NCI-H2107 treated with DMSO at 0.1 percent for 48 hours (cell line): ENCODE results near the gene ATXN2.

ENCODE experiments used
- DNase-seq: peaks from one replicate; lab custom pipeline; 2025; ENCODE audit not compliant: unreplicated experiment; lab: John Stamatoyannopoulos, UW

Gene ATXN2

DNA sequence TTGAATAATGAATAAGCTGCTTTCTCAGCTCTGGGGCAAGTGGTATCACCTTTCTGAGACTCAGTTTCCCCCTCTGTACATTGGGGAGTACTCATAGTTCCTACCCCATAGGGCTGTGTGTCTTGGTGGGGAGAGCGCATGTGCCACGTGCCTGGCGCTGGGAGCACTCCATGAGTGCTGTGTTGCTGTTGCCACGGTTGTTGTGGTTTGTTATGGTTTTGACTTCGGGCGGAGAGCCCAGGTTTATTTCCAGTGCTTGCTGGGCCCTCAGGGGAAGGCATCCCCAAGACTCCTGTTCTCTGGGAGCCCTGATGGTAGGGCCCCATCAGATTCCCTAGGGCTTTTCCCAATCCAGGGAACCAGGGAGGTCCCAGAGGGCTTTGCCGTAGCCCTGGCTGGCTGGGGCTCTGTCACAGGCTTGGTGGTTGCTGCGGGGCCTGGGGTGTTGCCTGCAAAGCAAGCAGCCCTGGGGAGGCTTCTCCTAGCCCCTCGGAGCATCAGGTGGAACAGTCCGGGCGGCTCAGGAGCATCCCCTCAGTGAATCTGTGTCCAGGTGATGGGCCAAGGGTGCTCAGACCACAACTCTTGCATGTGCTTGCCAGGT is 174.8 kb downstream of the ATXN2 start:
- DNase-seq: peak; percentile 22

DNA sequence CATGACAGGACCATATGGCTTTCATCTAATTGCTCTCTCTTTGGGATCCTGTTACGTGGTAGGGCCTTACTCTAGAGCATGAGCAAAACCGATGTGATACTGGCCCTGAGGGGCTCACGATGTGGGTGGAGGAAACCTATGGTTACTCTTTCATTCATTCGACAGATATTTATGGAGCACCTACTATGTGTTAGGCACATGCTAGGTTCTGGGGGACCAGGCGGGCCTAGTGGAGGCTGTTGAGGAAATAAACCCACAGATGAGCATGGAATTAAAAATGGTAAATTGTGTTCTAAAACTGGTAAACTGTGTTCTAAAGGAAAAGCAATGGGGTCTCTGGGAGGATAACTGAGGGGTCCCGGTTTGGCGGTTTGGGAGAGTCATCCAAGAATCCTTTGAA is 178.6 kb downstream of the ATXN2 start:
- DNase-seq: no peak

DNA sequence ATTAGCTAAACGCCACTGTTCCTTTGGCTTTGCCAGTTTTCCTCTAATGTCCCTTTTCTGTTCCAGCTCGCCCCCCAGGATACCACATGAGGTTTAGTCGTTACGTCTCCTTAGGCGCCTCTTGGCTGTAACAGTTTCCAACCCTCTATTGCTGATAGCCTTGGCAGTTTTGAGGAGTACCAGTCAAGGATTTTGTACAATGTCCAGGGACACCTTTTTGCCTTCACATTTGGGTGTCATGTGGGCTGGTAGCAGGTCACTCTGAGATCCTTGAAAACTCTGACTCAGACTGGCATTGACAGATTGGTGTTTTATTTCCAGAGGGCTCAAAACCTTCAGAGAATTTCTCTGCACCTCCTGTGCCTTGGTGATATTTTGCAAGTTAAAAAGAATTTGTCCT is 179.3 kb downstream of the ATXN2 start:
- DNase-seq: no peak

DNA sequence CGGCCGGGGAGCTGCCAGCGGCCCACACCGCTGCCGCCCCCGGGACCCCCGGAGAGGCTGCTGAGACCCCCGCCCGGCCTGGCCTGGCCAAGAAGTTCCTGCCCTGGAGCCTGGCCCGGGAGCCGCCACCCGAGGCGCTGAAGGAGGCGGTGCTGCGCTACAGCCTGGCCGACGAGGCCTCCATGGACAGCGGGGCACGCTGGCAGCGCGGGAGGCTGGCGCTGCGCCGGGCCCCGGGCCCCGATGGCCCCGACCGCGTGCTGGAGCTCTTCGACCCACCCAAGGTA is 180.6 kb downstream of the ATXN2 start:
- DNase-seq: no peak

DNA sequence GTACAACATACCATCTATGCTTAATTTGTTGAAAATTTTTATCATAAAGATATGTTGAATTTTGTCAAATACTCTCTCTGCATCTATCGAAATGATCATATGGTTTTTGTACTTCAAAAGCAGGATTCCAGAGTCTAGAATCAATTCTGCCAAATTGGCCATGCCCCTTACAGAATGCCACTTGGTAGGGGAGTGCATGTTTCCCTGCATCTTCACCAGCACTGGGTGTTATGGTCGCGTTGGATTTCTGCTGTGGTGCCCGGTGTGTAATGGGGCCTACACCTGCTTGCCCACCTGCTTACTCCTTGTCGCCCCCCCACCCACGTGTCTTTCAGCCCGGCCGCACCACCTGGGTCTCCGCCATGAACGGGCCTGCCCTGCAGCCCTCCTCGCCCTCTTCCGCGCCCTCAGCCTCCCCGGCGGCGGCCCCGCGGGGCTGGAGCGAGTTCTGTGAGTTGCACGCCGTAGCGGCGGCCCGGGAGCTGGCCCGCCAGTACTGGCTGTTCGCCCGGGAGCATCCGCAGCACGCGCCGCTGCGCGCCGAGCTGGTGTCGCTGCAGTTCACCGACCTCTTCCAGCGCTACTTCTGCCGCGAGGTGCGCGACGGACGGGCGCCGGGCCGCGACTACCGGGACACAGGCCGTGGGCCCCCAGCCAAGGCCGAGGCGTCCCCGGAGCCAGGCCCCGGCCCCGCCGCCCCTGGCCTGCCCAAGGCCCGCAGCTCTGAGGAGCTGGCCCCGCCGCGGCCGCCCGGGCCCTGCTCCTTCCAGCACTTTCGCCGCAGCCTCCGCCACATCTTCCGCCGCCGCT is 181.1 kb downstream of the ATXN2 start:
- no peak for DNase-seq

DNA sequence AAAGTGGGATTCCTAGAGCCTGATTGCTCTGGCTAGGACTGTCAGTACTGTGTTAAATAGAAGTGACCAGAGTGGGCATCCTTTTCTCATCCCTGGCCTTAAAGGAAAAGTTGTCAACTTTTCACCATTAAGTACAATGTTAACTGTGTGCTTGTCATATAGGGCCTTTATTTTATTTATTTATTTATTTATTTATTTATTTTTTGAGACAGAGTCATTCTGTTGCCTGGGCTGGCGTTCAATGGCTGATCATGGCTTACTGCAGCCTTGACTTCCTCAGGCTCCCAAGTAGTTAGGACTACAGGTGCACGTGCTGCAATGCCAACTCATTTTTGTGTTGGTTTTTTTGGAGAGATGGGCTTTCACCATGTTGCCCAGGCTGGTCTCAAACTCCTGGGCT is 181.8 kb downstream of the ATXN2 start:
- no peak for DNase-seq

DNA sequence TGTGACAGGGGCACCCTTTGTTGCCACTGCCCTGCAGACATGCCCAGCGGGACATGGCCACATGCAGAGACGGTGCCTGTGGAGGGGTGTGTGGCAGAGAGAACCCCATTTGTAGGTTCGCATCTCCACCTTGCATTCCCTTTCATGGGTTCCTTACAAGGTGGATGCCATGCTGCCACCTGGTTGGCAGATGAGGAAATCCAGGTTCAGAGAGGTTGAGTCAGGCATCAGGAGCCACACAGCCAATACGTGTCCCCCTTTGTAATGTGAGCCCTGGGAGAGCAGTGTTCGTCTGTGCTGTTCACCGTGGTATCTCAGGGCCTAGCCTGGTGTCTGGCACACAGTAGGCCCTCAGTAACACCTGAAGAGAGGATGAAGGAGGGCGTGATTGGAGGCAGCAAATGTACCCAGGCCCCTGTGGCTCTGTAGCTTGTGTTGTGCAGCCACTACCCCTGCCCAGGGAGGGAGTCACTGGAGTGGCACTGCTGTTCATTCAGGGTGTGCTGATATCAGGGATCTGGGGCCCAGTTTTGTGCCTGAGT is 184.3 kb downstream of the ATXN2 start:
- DNase-seq: no peak

DNA sequence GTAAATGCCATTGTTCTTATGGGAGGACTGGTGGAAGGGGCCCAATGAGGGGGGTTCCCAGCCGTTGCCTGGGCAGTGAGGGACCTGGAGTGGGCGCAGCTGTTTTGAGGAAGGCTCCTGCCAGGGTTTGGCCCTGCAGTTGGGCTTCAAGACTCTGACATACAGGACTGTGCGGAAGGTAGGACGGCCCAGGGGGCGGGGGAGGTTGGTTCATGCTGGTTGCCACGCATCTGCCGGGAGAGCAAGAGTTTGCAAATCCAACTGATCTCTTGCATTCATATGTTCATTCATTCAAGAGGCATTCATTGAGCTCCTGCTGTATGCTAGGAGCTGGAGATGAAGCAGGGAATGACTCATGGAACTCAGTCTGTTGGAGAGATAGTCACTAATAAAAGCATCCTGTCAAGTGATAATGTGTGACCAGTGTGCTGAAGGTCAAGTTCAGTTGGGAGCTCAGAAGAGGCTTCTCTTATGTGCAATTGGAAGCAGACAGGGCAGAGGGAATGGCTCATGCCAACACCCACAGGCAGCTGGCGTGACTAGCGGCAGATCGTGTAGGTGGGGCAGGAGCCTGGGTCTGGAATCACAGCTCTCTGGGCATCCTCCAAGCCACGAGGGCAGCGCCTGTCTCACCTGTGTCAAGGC is 185.6 kb downstream of the ATXN2 start:
- DNase-seq: no peak

DNA sequence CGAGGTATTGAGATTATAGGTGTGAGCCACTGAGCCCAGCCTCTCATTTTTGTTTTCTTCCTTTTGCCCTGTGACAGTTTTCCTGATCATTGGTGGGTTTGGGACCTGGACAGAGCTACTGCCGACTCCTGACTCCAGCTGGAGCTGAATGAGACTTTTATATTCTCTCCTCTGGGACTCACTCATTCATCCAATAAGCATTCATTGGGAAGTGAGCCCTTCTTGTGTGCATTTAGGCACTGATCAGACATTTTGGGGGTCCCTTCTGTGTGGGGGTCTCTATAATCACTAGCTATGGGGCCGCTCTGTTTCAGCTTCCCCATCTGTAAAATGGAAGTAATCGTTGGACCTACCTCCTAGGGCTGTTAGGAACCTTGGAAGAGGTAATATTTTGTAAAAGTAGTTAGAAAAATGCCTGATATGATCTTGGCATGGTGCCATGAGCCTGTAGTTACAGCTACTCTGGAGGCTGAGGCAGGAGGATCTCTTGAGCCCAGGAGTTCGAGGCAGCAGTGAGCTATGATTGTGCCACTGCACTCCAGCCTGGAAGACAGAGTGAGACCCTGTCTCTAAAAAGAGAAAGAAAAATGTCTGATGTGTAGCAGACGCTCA is 186.2 kb downstream of the ATXN2 start:
- no peak for DNase-seq

DNA sequence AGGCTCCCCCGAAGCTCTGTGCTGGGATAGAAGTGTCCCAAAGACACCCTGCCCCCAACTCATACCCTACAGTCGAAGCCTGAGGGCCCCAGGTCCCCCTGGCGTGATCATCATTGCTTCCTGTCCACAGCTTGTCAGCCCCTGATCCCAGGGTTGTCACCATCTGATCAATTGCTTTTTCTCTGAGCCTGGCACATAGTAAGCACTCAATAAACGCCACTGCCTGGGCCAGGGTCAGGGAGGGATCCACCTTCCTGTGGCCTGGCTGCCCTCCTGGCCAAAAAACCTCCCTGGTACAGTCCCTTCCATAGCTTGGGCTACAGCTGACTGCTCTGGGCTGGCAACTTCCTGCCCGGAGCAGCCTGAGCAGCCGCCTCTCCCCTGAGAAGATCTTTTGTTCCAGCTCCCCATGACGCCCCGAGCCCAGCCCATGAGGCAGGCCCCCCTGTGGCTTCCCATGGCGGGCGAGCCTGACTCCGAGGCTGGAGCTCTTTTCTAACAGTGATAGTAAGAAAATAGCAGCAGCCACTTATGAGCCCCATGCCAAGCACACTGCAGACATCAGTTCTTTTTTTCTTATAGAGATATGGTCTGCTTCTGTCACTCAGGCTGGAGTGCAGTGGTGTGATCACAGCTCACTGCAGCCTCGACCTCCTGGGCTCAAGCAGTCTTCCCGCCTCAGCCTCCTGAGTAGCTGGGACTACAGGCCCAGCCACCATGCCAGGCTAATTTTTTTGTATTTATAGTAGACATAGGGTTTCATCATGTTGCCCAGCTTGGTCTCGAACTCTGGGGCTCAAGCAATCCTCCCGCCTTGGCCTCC is 186.9 kb downstream of the ATXN2 start:
- peak; percentile 78 for DNase-seq

DNA sequence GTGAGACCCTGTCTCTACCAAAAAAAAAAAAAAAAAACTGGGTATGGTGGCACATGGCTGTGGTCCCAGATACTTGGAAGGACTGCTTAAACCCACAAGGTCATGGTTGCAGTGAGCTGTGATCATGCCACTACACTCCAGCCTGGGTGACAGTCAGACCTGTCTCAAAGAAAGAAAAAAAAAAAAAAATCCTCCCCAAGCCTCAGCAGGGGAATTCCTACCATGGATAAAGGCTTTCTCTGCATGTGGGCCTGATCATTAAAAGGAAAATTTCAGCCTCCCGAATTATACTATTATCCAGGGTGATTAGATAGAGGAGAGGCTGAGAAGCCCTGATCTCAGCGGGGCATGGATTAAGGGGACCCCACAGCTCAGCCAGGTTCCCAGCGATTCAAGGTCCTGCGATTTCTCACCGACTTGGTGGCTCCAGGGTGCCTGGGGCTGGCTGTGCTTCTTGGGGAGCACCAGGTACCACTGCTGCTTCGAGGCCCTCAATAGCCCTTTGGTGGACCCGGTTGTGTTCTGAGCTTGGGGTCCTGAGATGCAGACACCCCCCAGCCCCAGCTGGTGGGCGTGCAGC is 187.8 kb downstream of the ATXN2 start:
- DNase-seq: no peak

DNA sequence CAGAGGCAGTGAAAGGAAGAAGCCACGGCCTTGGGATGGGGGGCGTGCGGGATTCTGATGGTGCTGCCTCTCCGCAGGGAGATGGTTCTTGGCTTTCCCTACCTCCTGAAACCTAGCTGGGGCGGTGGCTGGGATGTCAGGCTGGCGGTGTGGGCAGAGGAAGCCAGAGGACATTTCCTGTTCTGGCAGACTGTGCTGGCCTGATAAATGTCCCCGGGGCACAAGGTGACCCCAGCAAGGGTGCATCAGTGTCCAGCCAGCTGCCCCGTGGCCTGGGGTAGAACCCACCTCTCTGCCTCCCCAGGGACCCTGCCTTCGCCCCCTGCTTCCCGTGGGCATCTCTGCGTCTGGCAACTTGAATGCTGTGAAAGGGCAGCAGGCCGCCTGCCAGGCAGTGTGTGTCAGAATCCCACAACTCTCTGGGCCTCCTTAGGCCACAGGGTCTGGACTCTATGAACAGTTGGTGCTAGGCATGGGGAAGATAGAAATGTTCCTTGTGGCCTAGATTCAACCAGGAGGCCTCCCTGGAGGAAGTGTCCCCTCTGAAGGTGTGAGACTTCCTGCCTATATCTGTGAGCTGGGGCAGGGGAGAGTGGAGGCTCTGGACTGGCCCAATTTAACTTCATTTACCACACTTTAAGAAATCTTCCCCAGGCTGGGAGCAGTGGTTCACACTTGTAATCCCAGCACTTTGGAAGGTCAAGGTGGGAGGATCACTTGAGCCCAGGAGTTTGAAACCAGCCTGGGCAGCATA is 188.5 kb downstream of the ATXN2 start:
- DNase-seq: no peak

DNA sequence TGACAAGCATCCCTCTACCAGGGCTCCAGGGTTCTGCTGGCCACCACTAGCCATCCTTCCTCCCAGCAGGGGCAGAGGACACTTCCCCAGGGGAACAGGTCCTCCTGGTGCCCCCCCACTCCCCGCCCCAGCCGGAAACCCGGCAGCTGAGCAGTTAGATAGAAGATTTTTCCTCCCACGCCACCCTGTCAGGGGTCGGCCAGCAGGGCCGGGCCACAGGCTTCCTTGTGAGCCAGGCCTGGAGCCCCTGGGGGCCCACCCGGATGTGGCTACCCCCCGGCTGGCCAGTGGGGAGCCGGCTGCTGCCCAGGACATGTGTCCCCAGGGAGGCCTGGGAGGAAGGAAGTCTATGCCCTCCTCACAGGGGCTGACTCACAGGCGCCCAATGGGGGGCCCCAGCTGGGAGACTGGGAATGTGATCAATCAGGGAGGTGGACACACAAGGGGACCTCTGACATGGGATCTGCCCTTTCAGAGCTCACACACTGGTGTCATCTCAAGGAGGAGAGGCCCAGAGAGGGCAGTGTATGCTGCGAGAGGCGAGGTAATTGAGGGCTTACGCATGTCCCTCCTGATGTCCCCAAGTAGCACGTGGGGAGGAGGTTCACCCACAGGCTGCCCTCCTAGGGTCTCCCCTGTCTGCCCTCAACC is 189.2 kb downstream of the ATXN2 start:
- no peak for DNase-seq

DNA sequence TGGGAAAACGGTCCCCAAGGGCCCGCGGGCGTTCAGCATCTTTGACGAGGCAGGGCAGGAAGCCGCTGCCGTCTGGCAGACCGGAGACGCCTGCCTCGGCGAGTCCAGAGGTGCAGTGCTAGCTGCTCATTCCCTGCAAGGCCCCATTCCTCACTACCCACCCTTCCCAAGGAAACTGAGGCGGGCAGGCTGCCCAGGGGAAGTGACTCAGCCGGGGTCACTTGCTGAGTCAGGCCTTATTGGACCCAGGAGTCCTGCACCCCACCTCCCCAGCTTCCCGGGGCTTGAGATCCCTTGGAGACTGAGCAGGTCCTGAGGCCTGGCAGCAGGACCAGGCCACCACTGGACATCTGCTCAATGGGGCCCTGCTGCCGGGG is 189.7 kb downstream of the ATXN2 start:
- DNase-seq: no peak

DNA sequence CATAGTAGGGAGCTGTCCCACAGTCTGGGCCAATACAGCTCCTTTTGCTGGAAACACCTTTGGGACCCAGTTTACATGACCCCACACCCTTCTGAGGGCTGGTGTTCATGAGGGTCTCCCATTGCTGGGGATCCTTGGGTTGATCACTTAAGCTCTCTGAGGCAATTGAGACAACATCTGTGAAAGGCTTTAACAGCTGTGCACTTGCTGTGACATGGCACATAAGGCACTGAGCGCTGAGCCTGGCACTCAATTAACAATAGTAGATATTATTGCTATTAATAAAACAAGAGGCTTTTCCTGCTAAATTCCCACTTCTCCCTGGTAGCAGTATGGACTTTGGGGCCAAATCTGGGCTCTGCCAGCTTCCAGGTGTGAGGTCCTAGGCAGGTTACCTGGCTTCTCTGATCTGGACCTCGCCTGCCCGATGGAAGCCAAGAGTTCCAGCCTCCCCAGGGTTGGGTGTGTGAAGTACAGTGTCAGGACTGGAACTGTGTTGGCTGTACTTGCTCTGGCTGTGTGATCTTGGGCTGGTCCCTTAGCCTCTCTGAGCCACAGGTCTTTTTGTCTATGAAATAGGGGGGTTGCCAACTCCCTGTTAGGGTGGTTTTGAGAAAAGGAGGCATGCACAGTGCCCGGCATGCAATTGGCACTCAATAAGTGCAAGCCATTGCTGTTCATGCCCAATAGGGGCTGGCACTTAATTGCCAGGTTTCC is 190.3 kb downstream of the ATXN2 start:
- DNase-seq: no peak

DNA sequence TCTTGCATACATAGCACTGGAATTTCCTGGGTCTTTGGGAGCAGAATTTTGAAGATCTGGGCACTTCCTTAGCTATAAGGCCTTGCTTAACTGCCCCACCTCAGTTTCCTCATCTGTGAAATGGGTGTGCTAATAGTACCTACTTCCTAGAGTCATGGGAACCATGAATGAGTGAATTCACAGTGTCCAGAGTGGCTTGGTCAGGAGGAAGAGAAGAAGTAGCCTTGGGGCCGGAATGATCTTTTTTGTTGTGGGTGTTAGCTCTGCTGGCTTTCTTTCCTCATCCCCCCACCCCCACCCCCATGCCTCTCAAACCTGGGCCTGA is 191.0 kb downstream of the ATXN2 start:
- DNase-seq: no peak

DNA sequence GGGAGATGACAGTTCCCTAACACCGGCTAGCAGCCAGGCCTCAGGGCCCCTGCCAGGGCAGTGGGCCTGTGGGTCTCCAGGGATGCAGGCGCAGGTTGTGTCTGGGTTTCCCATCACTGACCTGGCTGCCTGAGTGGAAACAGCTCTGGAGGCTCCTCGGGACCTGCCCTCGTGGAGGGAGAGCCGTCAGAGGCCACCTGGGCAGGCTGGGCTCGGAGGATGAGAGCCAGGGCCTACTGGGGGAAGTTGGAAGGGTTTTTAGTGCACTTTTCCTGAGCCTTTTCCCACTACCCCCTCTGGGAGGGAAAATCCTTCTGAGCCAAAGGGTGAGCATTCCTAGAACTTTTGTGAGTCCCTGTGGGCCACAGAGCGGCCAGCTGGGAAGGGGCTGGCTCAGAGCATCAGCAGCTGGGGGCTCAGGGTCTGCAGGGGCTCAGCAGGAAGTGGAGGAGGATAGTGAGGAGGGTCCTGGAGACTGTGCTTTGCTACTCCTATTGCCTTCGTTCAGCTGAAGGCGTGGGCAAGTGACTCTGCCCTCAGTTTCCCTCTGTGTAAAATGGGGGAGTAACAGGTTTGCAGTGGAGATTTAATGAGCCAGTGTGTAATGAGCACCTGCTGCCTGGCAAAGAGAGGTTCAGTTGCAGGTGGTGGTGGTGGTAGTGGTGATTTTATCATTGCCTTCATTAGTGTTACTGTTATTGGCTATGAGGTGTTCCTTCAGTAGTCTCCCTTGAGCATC is 191.6 kb downstream of the ATXN2 start:
- DNase-seq: no peak
